DOHH2 (cell line): ENCODE data around the gene MVD.

Source experiments
- CTCF ChIP-seq: fragments of 200-600 bp; sonication (generic); IDR thresholded peaks from one replicate; pipeline ENCODE4 v1.5.1; 2014; ENCODE audit warnings: antibody characterized with exemption, mild to moderate bottlenecking, low read depth, low read length; ENCODE audit not compliant: poor library complexity, severe bottlenecking
- EZH2phosphoT487 ChIP-seq: fragments of 200-600 bp; sonication (generic); IDR thresholded peaks from 2 replicates; pipeline ENCODE4 v1.6.1; 2017; ENCODE audit warnings: borderline replicate concordance, mild to moderate bottlenecking, antibody characterized with exemption, low read length, moderate library complexity, mixed read lengths

- no peak for TF ChIP-seq CTCF
- no peak for TF ChIP-seq EZH2phosphoT487
Observed at GRCh38 chr16:88701581-88702370, 38.9 kb upstream of the MVD start.
